GM12872 (cell line): ENCODE data around the gene TSC2.

Experiments used
- CTCF ChIP-seq: IDR thresholded peaks from 3 replicates; pipeline ENCODE4 v1.5.1; 2011; ENCODE audit warnings: low read depth, mild to moderate bottlenecking, low read length, moderate library complexity; ENCODE audit not compliant: insufficient read depth

TSC2 gene

GRCh38 chr16:2047330-2048115, at the start of gene TSC2, which contains the start of gene NTHL1:
Gene TSC2, plus strand, starts transcription at chr16:2047985. Its CDS starts 631 bp downstream, at chr16:2048616.
Gene NTHL1, minus strand, starts transcription at chr16:2047834. Its CDS starts 11 bp downstream, at chr16:2047823.
- TF ChIP-seq CTCF = 0 out of 3 replicates have a peak, but pooled peaks have one; percentile 15

GRCh38 chr16:1998360-1998835, 49.4 kb upstream of the TSC2 start:
- no peak for TF ChIP-seq CTCF

GRCh38 chr16:1998852-1999801, 48.7 kb upstream of the TSC2 start:
- no peak for TF ChIP-seq CTCF

- no peak for TF ChIP-seq CTCF
These were observed 47.8 kb upstream of the TSC2 start for GRCh38 chr16:1999866-2000514.

- no peak for TF ChIP-seq CTCF
These were observed 46.8 kb upstream of the TSC2 start for GRCh38 chr16:2001035-2001434.

GRCh38 chr16:2001456-2002355, 46.1 kb upstream of the TSC2 start:
- TF ChIP-seq CTCF = no peak
